ENCODE results near the gene KCTD15.

- no peak for TF ChIP-seq CTCF (optimal IDR thresholded peaks at IDR 0.05 in 1 of 3, IDR thresholded peaks at IDR 0.05 in 1 of 3, conservative IDR thresholded peaks at IDR 0.05 in 1 of 3; ENCODE audit: extremely low read depth in 1 of 3, insufficient read depth in 2 of 3, low read length in 3 of 3)
- no peak for TF ChIP-seq EZH2 (IDR thresholded peaks at IDR 0.05; ENCODE audit: low read length)
Measured at GRCh38 chr19:33805313-33805712, 8.6 kb downstream of the KCTD15 start.
